Panc1 (cell line): Measurements from ENCODE around the gene NT5DC2. TPM values are rescaled to one million over a fixed set of nuclear protein-coding genes. Genes with fewer than 3 reads are reported as not detected.
A peak's percentile ranks its signal among the peaks of the same experiment; 100 is the strongest.

Experiments used
- ATAC-seq: fragments of 200-7000 bp; cut with Tn5 transposase; 2 replicates; pipeline ENCODE4 v1.9.1; 2020; ENCODE audit warnings: mild to moderate bottlenecking, moderate library complexity
- BruUV-seq: library from RNA; stranded (reverse); fragments of 400-500 nt; replicated peaks from 2 replicates; lab custom pipeline; 2021; lab: Mats Ljungman, UMichigan
- CTCF ChIA-PET: fragments of 300-600 bp; sonication (Branson Sonifier 250); formaldehyde crosslinking; loops from one replicate; lab custom pipeline; 2022; ENCODE audit warnings: antibody characterized with exemption; lab: Charles Lee
- POLR2A ChIA-PET: fragments of 300-600 bp; sonication (Branson Sonifier 250); formaldehyde crosslinking; loops from one replicate; lab custom pipeline; 2022; ENCODE audit warnings: antibody characterized with exemption; lab: Charles Lee
- DNase-seq: peaks from one replicate; pipeline ENCODE4 v3.0.0-alpha.2; 2010; ENCODE audit warnings: low read depth, low spot score
- H3K27ac ChIP-seq: 2 replicates; pipeline ENCODE4 v1.5.1; 2011; ENCODE audit warnings: mild to moderate bottlenecking, low read length, inconsistent platforms
- H3K27me3 ChIP-seq: fragments of 200-500 bp; sonication (Bioruptor generic); 2 replicates; pipeline ENCODE4 v1.6.0; 2014; ENCODE audit warnings: low read length, inconsistent platforms; ENCODE audit not compliant: control insufficient read depth, insufficient read depth
- H3K36me3 ChIP-seq: fragments of 200-500 bp; sonication (Bioruptor generic); 2 replicates; pipeline ENCODE4 v1.5.1; 2014; ENCODE audit warnings: inconsistent platforms, mild to moderate bottlenecking, low read length, moderate library complexity; ENCODE audit not compliant: control insufficient read depth, insufficient read depth
- H3K4me1 ChIP-seq: 2 replicates; pipeline ENCODE4 v1.5.1; 2011; ENCODE audit warnings: inconsistent platforms, mild to moderate bottlenecking, low read length, moderate library complexity; ENCODE audit not compliant: control insufficient read depth, insufficient read depth
- H3K4me3 ChIP-seq, 2 experiments: 2 replicates each; pipeline ENCODE4 v1.5.1; 2011 to 2012; ENCODE audit warnings: low read depth in 2 of 2, low read length in 2 of 2, mild to moderate bottlenecking in 2 of 2, inconsistent platforms in 1 of 2, moderate library complexity in 1 of 2
- H3K9me3 ChIP-seq: fragments of 200-500 bp; sonication (Bioruptor generic); 2 replicates; pipeline ENCODE4 v1.5.1; 2014; ENCODE audit warnings: low read depth, mild to moderate bottlenecking, inconsistent platforms, low read length, moderate library complexity; ENCODE audit not compliant: control insufficient read depth, insufficient read depth
- CTCF ChIP-seq: fragments of 450-650 bp; IDR thresholded peaks from 2 replicates; pipeline ENCODE4 v1.5.1; 2017; ENCODE audit warnings: mild to moderate bottlenecking
- POLR2AphosphoS5 ChIP-seq: IDR thresholded peaks from 2 replicates; pipeline ENCODE4 v1.6.1; 2012; ENCODE audit warnings: mild to moderate bottlenecking, low read depth, low read length, moderate library complexity
- REST ChIP-seq, 2 experiments: IDR thresholded peaks; 2 replicates each; pipeline ENCODE4 v1.6.1; 2011 to 2012; ENCODE audit warnings: low read depth in 2 of 2, control low read depth in 1 of 2, low read length in 1 of 2, mild to moderate bottlenecking in 1 of 2, moderate library complexity in 1 of 2; ENCODE audit not compliant: insufficient read depth in 1 of 2
- SIN3A ChIP-seq: IDR thresholded peaks from 2 replicates; pipeline ENCODE4 v1.6.1; 2012; ENCODE audit warnings: low read depth, mild to moderate bottlenecking, low read length, moderate library complexity, borderline replicate concordance; ENCODE audit not compliant: insufficient read depth
- TCF7L2 ChIP-seq: IDR thresholded peaks from 2 replicates; pipeline ENCODE4 v1.6.1; 2011; ENCODE audit warnings: mild to moderate bottlenecking, low read depth, low read length, inconsistent platforms
- in situ Hi-C: cut with HindIII; loops from 2 replicates; pipeline ENCODE4 v1.10.0; 2016; ENCODE audit warnings: low sequenced_read_pairs, low pct_unique_long_range_greater_than_20kb
- intact Hi-C: fragments of 100-400 bp; cut with micrococcal nuclease; formaldehyde crosslinking; loops from one replicate; pipeline ENCODE4 v1.10.0; 2022; ENCODE audit not compliant: unreplicated experiment
- total RNA-seq: library from RNA; stranded (reverse); gene quantifications from one replicate; pipeline ENCODE4 v1.2.1, GENCODE V29; 2021; ENCODE audit not compliant: unreplicated experiment

The NT5DC2 gene
- total RNA-seq, 1 experiment from 2014 or later: 137 TPM

GRCh38 chr3:52537726-52538421 is 4.2 kb upstream of the NT5DC2 start:
- TSS peak; percentile 64 for BruUV-seq
- Histone ChIP-seq H3K9me3 (no peaks in the 10 kb centered on the region), H3K27ac (peak overlapping the region; percentile 92), H3K27me3 (no peaks in the 10 kb centered on the region), H3K4me1 (peaks cover 17% of the 10 kb centered on the region), H3K4me3 (peak overlapping the region; percentile 90 to 94), H3K36me3 (no peaks in the 10 kb centered on the region; the same call in 1 of the 2 replicates)
- intact Hi-C loops: no loop called here
- no peak for TF ChIP-seq TCF7L2
- TF ChIP-seq REST (IDR thresholded peaks at IDR 0.05; ENCODE audit: insufficient read depth in 1 of 2, low read depth in 2 of 2, low read length in 1 of 2): no peak
- TF ChIP-seq POLR2AphosphoS5: no peak
- TF ChIP-seq CTCF: no peak
- no peak for TF ChIP-seq SIN3A
- no peak for DNase-seq
- POLR2A ChIA-PET: no interaction called here
- no peak for ATAC-seq
- CTCF ChIA-PET: no interaction called here
- in situ Hi-C loops: no loop called here

GRCh38 chr3:52537165-52537620 is 3.5 kb upstream of the NT5DC2 start:
- CTCF ChIA-PET: no interaction called here
- ATAC-seq (no peak), DNase-seq (no peak)
- TF ChIP-seq REST (IDR thresholded peaks at IDR 0.05; ENCODE audit: insufficient read depth in 1 of 2, low read depth in 2 of 2, low read length in 1 of 2): no peak
- no peak for TF ChIP-seq SIN3A
- no peak for TF ChIP-seq POLR2AphosphoS5
- no peak for TF ChIP-seq CTCF
- no peak for TF ChIP-seq TCF7L2
- in situ Hi-C loops: no loop called here
- POLR2A ChIA-PET: no interaction called here
- no peaks in the 10 kb centered on the region for H3K9me3 ChIP-seq
- H3K4me1 ChIP-seq: peaks cover 21% of the 10 kb centered on the region
- H3K4me3 ChIP-seq: peak overlapping the region; percentile 90 to 94
- peak overlapping the region; percentile 92 for H3K27ac ChIP-seq
- H3K27me3 ChIP-seq: no peaks in the 10 kb centered on the region
- H3K36me3 ChIP-seq: no peaks in the 10 kb centered on the region; the same call in 1 of the 2 replicates
- no TSS peak for BruUV-seq
- intact Hi-C loops: no loop called here
